ENCODE data around the gene IL1R2. TPM values are rescaled to one million over a fixed set of nuclear protein-coding genes. Genes with fewer than 3 reads are reported as not detected.

Gene IL1R2
- total RNA-seq, 4 donors from 2014 or later: 2.3 to 18.2 (median 7.0) TPM

DNA sequence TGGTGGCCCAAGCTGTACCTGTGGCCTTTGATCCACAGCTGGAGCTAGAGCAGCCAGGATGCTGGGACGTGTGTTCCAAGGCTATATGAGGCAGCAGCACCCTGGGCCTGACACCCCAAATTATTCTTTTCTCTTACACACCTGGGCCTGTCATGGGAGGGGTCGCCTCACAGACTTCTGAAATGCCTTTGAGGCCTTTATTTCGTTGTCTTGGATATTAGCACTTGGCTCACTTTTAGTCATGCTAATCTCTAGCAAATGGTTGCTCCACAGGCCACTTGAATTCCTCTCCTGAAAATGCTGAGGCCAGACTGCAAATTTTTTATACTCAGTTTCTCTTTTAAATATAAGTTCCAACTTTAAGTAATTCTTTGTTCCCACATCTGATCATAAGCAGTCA, 22.0 kb upstream of the IL1R2 start:
- no peaks in the 10 kb centered on the region for H3K36me3 ChIP-seq
- H3K4me1 ChIP-seq: no peaks in the 10 kb centered on the region
- no peaks in the 10 kb centered on the region for H3K27me3 ChIP-seq
- H3K27ac ChIP-seq: no peak overlapping the region
- H3K4me3 ChIP-seq: no peak overlapping the region
- no peak for DNase-seq
- TF ChIP-seq CTCF (IDR thresholded peaks at IDR 0.05): no peak
- no peaks in the 10 kb centered on the region for H3K9me3 ChIP-seq

GRCh38 chr2:101970901-101971300, 20.9 kb upstream of the IL1R2 start:
- Histone ChIP-seq H3K4me3 (no peak overlapping the region), H3K9me3 (no peaks in the 10 kb centered on the region), H3K36me3 (no peaks in the 10 kb centered on the region), H3K4me1 (no peaks in the 10 kb centered on the region), H3K27ac (no peak overlapping the region), H3K27me3 (no peaks in the 10 kb centered on the region)
- TF ChIP-seq CTCF (IDR thresholded peaks at IDR 0.05) (no peak), POLR2A (IDR thresholded peaks at IDR 0.05) (no peak)
- DNase-seq: no peak

DNA sequence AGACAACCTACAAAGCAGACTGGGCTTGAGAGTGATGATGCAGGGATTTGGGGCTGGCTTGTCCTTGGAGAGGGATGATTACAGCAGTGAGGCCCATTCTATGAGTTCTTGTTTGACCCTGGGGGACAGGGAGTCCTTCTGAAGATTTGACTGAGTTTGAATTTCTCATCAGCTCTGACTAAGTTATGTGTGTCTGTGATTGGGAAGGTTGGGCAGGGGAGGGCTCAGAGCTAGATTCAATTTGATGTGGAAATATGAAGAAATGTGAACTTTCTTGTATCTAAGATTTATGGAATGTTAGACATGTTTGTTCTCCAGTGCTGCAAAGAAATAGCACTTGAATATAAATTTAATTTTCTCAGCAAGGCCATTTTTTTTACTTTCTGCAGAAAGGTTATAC, 19.9 kb upstream of the IL1R2 start:
- no peak for TF ChIP-seq POLR2A (IDR thresholded peaks at IDR 0.05)
- no peak for TF ChIP-seq CTCF (IDR thresholded peaks at IDR 0.05)
- H3K27ac ChIP-seq: no peak overlapping the region

DNA sequence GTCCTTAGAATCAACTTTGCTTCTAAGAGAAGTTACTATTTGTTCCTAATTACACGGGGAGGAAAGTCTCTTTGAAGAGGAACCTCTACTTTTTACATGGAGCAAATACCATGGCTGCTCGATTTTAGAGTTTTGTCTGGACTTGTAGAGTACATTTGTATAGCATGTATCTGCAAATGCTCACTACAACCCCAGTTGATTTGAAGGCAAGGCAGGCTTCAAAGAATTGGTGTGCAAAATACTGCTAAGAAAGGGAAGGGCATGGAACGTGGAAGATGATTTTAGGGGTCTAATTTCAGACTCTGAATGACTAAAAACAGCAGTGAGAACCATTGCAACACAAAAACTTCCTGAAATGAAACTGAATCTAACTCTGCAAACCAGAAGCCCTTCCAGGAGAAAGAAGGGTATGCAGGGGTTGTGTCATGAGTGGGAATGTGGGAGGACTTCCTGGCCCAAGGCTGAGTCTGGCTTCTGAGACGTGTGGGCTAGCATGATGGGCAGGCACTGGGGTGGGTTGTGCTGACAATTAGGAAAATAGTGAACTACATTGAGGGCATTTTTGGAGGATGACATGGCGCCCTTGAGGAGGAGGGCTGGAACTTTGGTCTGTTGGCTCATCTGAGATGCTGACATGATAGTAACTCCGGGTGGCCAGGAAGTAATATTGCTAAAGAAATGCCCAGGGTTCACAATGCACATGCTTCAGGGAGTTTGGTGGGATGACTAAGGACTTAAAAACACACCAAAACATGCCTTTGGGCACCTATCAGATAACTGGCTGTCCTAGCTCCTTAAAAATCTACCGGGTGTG, 18.9 kb upstream of the IL1R2 start:
- no peak overlapping the region for H3K27ac ChIP-seq
- no peaks in the 10 kb centered on the region for H3K9me3 ChIP-seq
- no peak for DNase-seq

More for the DNA sequence above, 19.9 kb upstream of the IL1R2 start:
- Histone ChIP-seq H3K4me3 (no peak overlapping the region), H3K27me3 (no peaks in the 10 kb centered on the region), H3K4me1 (no peaks in the 10 kb centered on the region), H3K9me3 (no peaks in the 10 kb centered on the region), H3K36me3 (no peaks in the 10 kb centered on the region)
- no peak for DNase-seq

GRCh38 chr2:101974663-101975062, 17.1 kb upstream of the IL1R2 start:
- no peak for DNase-seq
- Histone ChIP-seq H3K36me3 (no peaks in the 10 kb centered on the region), H3K9me3 (no peaks in the 10 kb centered on the region), H3K27me3 (no peaks in the 10 kb centered on the region), H3K4me1 (no peaks in the 10 kb centered on the region), H3K4me3 (no peak overlapping the region), H3K27ac (no peak overlapping the region)
- no peak for TF ChIP-seq POLR2A (IDR thresholded peaks at IDR 0.05)
- TF ChIP-seq CTCF (IDR thresholded peaks at IDR 0.05): no peak

More for the DNA sequence above, 18.9 kb upstream of the IL1R2 start:
- TF ChIP-seq CTCF (IDR thresholded peaks at IDR 0.05): no peak
- TF ChIP-seq POLR2A (IDR thresholded peaks at IDR 0.05): no peak
- no peak overlapping the region for H3K4me3 ChIP-seq
- no peaks in the 10 kb centered on the region for H3K36me3 ChIP-seq
- no peaks in the 10 kb centered on the region for H3K4me1 ChIP-seq
- no peaks in the 10 kb centered on the region for H3K27me3 ChIP-seq

Data from Peyer's patch (tissue), 4 donors.